CD4-positive, alpha-beta T cell treated with Interleukin-1 beta for 1 hour (primary cell): Measurements from ENCODE around the gene CNTFR.

Experiments
- DNase-seq, 2 donors: peaks; one replicate each; pipeline ENCODE4 v3.0.0-alpha.2; 2020 to 2022

The CNTFR gene

GRCh38 chr9:34620061-34620994 lies 30.8 kb upstream of the CNTFR start, which contains the start of gene DCTN3:
Gene DCTN3, minus strand, starts transcription at chr9:34620495. Its CDS starts 31 bp downstream, at chr9:34620464.
- peak; percentile 95 for DNase-seq

DNA sequence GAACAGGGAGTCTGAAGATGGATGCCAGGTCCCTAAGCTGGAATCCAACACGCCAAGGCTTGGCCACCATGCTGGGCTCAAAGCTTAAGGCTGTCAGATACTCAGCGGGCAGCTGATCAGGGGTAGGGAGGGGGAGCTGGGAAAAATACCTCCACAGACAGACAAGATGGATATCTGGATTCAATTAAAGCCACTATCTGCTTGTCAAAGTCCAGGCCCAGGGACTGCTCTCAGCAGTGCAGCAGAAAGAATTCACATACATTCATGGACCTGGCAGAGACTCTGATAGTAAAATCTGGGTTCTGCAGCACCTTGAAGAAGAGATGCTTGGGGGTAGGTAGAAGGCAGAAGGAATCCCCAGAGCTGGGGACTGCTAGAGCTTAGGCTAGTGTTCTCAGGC lies 25.6 kb upstream of the CNTFR start:
- DNase-seq, result no peak

GRCh38 chr9:34612788-34613390 lies 23.4 kb upstream of the CNTFR start:
- DNase-seq, result peak; percentile 74 to 77

DNA sequence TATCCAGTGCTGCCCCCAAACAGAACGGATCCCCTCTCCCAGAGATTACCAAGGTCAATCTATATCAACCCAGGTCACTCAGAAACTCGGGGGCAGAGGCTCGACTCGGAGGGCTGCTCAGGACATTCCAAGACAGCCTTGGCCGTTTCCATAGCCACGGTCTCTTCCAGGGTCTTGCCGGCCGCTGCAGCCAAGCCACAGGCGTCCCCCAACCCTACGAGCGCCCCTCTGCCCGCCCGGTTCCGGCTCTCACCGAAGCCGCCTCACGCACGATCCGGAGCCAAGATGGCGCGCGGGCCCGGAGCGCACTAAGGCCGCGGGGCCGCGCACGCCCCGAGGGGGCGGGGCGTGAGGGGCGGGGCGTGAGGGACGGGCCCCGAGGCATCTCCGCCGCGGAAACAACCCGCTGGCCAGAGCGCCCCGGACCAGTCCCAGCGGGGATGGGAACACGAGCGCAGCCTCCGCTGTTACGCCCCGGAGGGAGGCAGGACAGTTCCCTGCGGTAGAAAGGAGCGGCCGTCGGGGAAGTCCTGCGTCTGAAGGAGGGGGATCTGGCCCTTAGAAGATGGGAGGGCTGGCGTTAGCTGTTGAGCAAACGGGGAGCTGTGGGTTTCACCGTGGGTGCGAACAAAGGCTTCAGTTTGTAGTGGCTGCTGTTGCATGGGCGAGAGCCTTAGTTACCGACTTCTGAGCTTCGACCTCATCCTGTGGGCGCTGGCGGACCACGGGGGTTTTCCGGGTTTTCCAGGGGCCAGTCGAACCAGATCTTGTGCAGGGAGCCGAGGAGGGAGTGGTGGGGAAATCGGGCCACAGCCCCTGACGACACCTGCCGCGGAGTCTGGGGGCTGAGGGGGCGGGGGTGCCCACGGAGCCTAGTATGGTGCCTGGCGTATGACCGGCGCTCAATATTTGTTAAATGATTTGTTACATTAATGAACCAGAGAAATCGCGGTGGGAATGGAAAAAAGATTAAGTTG lies 22.6 kb upstream of the CNTFR start, which contains the start of gene RPP25L:
TSS of gene RPP25L (minus strand) at position 287 of the 977 bp plus-strand sequence. CDS start 801 bp downstream, outside the sequence.
- DNase-seq, result peak; percentile 84 to 86

DNA sequence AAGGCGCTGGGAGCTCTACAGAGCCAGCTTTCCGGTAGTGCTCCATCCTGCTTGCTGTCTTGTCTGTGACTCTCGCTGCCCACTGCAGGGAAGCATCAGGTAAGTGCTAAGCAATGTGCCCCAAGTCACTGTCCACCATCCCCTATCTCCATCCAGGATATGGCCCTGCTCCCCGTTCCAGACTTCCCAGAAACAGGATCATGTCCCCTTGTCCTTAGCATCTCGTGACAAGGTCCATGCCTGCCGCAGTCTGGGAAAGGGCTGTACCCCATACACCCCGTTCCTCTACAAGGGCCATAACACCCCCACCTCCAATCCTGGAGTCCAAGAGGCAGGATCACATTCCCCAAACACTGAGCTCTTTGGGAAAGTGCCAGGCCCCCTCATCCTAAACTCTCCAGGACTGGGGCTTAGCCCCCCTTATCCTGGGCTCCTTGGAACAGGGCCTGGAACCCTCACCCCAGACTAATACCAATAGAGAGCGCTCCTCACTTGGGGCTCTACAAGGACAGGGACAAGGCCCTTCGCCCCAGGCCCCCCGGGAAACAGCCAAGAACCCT lies 21.8 kb upstream of the CNTFR start:
- no peak for DNase-seq

GRCh38 chr9:34610434-34611206 lies 21.1 kb upstream of the CNTFR start:
- no peak for DNase-seq

GRCh38 chr9:34607331-34607730 lies 17.8 kb upstream of the CNTFR start:
- DNase-seq, result no peak

DNA sequence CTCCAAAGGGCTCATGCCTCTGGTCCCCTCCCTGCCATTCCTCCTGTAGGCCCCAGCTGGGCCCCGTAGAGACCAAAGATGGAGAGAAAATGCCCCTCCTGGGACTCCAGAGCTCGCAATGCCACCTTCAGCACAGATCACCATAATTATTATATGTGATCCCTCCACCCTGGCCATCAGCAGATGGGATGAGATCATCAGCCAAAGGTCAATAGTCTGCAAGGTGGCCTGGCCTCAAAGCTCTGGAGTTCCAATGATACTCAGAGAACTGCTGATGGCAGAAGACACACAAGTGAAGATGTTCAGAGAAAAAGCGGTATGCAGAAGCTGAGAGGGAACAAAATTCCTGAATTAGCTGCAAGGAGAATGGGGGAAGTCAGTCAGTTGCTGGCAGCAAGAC lies 17.4 kb upstream of the CNTFR start:
- DNase-seq, result no peak

DNA sequence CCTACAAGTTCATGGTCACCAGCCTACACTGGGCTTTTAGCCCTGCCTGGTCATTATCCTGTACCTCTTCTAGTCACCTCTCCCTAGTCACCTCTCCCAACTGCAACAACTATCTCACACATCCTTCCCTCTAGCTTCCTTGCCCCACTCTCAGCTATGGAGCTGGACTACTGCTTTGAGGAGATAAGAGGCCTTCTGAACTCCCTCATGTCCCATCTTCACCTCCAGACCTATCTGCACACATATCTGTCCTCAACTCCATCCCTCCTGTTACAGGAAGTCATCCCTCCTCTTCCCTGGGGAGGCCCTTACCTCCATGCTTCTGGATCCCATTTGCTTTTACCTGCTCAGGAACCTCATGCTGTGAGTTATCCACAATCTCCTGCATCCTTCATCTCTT lies 16.7 kb upstream of the CNTFR start:
- DNase-seq, result no peak

DNA sequence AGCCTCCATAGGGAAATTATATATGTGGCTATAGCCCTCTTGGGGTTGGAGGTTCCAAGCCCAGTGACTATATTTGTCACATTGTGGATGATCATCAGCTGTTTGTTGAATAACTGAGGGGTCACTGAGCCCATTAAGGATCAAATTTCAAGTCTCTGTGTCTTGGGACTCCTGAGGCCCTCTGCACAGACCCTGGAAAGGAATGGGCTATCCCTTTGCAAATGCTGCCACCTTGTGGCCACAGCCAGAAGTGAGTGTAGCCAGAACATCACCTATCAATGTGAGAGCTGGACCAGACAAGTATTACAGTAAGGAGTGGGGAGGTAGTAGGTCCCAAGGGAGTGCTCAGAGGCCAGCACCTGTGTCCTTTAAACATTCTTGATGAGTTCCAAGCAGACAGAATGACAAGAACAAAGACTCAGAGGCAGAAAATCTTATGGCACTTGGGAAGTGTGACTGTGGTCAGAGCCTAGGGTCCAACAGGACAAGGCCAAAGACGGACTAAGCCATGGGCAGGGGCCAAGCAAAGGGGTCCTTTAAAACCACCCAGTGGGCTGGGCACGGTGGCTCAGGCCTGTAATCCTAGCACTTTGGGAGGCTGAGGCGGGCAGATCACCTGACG lies 14.2 kb upstream of the CNTFR start:
- DNase-seq, result peak; percentile 77 to 83

DNA sequence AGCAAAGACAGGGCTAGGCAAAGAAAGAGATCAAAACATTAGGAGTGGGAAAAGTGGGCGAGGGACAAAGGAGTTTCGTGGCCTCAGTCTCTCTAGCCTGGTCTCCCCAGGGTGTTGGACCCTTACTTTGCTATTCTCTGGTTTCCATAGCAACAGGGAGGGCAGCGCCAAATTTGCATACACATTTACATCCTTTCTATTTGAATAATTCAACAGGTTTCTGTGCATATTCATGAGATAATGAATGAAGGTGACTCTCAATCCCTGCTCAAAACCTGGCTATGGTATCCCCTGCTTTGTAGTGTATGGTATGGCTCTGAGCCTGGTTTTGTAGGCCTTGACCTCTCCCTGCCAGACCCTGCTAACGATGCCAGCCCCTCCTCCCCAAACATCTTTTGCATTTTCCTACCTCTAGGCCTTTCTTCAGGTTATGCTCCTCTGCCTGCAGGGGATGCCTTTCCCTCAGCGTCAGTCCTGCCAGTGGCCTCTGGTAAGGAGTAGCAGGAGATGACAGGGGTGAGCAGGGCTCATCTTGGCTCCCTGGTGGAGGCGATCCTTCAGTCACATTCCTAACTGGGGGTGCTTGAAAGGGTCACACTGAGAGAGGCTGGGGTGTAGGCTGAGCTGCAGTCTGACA lies 12.5 kb upstream of the CNTFR start:
- no peak for DNase-seq

DNA sequence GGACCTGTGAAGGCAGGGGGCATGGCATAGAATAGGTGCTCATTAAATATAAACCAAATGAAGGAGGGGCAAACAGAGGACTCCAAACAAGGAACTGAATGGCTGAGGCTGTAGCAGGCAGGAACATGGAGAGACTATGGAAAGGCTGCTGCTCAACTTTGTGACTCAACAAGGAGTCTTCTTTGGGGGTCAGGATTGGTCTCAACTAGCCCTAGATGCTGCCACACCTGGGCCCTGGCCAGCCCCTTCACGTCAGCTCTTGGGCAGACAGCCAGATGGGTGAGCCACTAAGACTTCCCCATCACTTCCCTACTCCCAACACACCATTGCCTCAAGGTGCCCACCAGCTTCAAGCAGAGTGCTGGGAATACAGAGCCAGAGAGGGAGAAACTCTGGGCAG lies 11.4 kb upstream of the CNTFR start:
- no peak for DNase-seq

- DNase-seq, result no peak
These were observed 10.0 kb upstream of the CNTFR start for GRCh38 chr9:34599546-34599945.

- no peak for DNase-seq
These were observed 4.7 kb upstream of the CNTFR start for GRCh38 chr9:34594177-34594576.

GRCh38 chr9:34592895-34593601 lies 3.5 kb upstream of the CNTFR start:
- peak in 1 of 2 donors; percentile 22 for DNase-seq

- no peak for DNase-seq
These were observed 2.7 kb upstream of the CNTFR start for GRCh38 chr9:34591917-34592866.

DNA sequence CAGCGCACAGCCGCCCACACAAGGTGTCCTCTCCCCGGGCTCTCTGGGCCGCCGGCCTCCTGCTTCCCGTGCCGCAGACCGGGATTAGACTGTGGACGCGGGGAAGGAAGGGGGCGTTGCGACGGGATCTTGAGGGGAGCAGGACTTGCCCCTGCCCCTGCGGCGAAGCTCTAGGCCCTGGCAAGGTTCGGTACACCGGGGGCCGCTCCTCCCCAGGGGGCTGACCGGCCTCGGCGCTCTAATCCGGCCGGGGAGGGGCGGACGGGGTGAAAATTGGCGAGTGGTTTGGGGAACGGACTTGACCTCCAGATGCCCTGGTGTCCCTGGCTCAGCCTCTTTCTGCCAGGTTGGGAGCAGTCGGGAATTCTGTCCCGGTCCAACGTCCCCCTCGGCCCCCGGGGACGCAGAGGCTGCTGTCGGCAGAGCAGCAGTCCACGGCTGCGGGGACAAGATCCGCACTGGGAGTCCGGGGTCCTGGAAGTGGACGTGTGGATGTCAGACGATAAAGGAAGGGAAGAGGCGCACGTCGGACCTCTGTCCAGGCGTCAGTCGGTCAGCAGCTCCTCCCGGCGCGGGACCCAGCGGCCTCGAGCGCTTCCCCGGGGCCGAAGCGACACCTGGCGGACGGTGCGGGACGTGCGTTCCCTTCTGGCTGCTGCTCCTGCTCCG lies 1.9 kb upstream of the CNTFR start:
- peak; percentile 74 to 75 for DNase-seq
